ENCODE data around the gene ABCA4.

DNA sequence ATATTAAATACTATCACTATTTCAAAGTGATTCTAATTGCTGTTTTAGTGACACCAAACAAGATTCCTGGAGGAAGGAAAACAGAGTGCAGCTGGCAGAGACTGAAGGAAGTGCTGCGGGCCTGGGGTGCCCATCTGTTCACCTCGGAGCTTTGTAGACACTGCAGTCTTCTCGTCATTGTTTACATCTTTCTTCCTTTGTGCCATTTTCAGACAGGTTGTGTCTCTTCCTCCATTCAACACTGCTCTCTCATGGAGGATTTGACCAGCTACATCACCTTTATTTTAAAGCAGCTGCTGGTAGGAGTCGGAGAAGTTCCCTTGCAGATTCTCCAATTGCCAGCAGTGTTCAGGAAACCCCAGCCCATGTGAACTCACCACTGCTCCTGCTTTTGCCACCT lies 37.3 kb downstream of the ABCA4 start:
- TF ChIP-seq POLR2A (IDR thresholded peaks at IDR 0.05; ENCODE audit: low read length) (no peak), GATA1 (IDR thresholded peaks at IDR 0.05; ENCODE audit: low read depth, low read length) (no peak)
